ENCODE results near the gene ATXN7L3.

- TF ChIP-seq POLR2A (IDR thresholded peaks at IDR 0.05; ENCODE audit: low read length) (no peak), GATA1 (IDR thresholded peaks at IDR 0.05; ENCODE audit: low read depth, low read length) (no peak)
Observed at GRCh38 chr17:44183024-44183423, 16.7 kb downstream of the ATXN7L3 start.

Data from erythroblast (primary cell).